Measurements from ENCODE around the gene ADGRF1.

DNA sequence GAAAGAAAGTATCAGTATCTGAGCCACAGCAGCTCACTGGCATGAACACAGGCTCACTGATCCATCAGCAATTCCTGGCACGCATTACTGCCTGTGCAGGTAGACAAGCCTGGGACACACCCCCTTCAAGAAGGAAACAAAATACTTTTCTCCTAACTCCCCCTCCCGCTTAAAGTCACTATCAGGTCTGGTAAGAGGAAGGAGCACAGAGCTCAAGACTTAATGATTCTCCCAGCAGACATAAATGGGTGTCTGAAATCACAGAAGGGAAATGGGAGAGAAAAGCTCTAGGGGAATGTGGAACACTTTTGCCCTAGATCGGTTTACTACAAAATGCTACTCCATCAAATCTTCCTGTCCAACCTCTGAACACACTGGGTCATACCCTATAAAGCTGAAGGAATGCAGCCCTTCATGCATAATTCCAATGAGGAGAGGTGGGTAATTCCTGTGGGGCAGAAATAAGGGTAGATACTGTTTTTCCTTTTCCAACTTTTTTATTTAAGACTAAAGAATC, at the start of gene ADGRF1:
- TF ChIP-seq POLR2A (IDR thresholded peaks at IDR 0.05) = no peak
- TF ChIP-seq, protein P1, sequence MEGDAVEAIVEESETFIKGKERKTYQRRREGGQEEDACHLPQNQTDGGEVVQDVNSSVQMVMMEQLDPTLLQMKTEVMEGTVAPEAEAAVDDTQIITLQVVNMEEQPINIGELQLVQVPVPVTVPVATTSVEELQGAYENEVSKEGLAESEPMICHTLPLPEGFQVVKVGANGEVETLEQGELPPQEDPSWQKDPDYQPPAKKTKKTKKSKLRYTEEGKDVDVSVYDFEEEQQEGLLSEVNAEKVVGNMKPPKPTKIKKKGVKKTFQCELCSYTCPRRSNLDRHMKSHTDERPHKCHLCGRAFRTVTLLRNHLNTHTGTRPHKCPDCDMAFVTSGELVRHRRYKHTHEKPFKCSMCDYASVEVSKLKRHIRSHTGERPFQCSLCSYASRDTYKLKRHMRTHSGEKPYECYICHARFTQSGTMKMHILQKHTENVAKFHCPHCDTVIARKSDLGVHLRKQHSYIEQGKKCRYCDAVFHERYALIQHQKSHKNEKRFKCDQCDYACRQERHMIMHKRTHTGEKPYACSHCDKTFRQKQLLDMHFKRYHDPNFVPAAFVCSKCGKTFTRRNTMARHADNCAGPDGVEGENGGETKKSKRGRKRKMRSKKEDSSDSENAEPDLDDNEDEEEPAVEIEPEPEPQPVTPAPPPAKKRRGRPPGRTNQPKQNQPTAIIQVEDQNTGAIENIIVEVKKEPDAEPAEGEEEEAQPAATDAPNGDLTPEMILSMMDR (IDR thresholded peaks at IDR 0.05) = no peak
